HEK293T (cell line): ENCODE data around the gene METTL22.

Experiments
- CTCF ChIA-PET: fragments of 350-600 bp; formaldehyde crosslinking; extraction: SDS; loops from one replicate; lab custom pipeline; 2021; ENCODE audit warnings: antibody characterized with exemption, inconsistent platforms; lab: Yijun Ruan, JAX
- POLR2A ChIA-PET: fragments of 350-600 bp; formaldehyde crosslinking; extraction: SDS; loops from one replicate; lab custom pipeline; 2020; ENCODE audit warnings: antibody characterized with exemption, inconsistent platforms; lab: Yijun Ruan, JAX
- DNase-seq: peaks from one replicate; pipeline ENCODE4 v3.0.0; 2012; ENCODE audit warnings: mixed read lengths; ENCODE audit errors: extremely low spot score
- ARNT ChIP-seq: fragments of 450-650 bp; IDR thresholded peaks from 2 replicates; pipeline ENCODE4 v1.6.1; 2017; ENCODE audit warnings: mild to moderate bottlenecking
- BHLHE40 ChIP-seq: fragments of 450-650 bp; IDR thresholded peaks from 2 replicates; pipeline ENCODE4 v1.6.1; 2016; ENCODE audit warnings: mild to moderate bottlenecking, moderate library complexity, borderline replicate concordance
- CTBP1 ChIP-seq: fragments of 450-650 bp; IDR thresholded peaks from 2 replicates; pipeline ENCODE4 v1.6.1; 2016; ENCODE audit warnings: borderline replicate concordance
- ELF4 ChIP-seq: fragments of 450-650 bp; IDR thresholded peaks from 2 replicates; pipeline ENCODE4 v1.6.1; 2017; ENCODE audit warnings: antibody characterized with exemption
- FOXA1 ChIP-seq: fragments of 450-650 bp; IDR thresholded peaks from 2 replicates; pipeline ENCODE4 v1.6.1; 2016; ENCODE audit warnings: mild to moderate bottlenecking
- FOXK2 ChIP-seq: fragments of 450-650 bp; IDR thresholded peaks from 2 replicates; pipeline ENCODE4 v1.6.1; 2016; ENCODE audit warnings: mild to moderate bottlenecking
- FOXM1 ChIP-seq: fragments of 450-650 bp; IDR thresholded peaks from 2 replicates; pipeline ENCODE4 v1.6.1; 2017; ENCODE audit warnings: mild to moderate bottlenecking, borderline replicate concordance
- HDGF ChIP-seq: fragments of 450-650 bp; IDR thresholded peaks from 2 replicates; pipeline ENCODE4 v1.6.1; 2017; ENCODE audit warnings: antibody characterized with exemption, borderline replicate concordance
- L3MBTL2 ChIP-seq: fragments of 450-650 bp; conservative IDR thresholded peaks from 2 replicates; pipeline ENCODE4 v1.6.1; 2016; ENCODE audit warnings: mild to moderate bottlenecking
- LEF1 ChIP-seq: fragments of 450-650 bp; IDR thresholded peaks from 2 replicates; pipeline ENCODE4 v1.6.1; 2017; ENCODE audit warnings: mild to moderate bottlenecking, borderline replicate concordance
- NFRKB ChIP-seq: fragments of 450-650 bp; IDR thresholded peaks from 2 replicates; pipeline ENCODE4 v1.6.1; 2016; ENCODE audit warnings: mild to moderate bottlenecking, moderate library complexity
- SP1 ChIP-seq: fragments of 450-650 bp; IDR thresholded peaks from 2 replicates; pipeline ENCODE4 v1.6.1; 2017
- SUZ12 ChIP-seq: fragments of 450-650 bp; IDR thresholded peaks from 2 replicates; pipeline ENCODE4 v1.6.1; 2016; ENCODE audit warnings: mild to moderate bottlenecking
- TARDBP ChIP-seq: fragments of 450-650 bp; IDR thresholded peaks from 2 replicates; pipeline ENCODE4 v1.6.1; 2016
- ZNF384 ChIP-seq: fragments of 450-650 bp; IDR thresholded peaks from 2 replicates; pipeline ENCODE4 v1.6.1; 2016
- TF ChIP-seq, protein P1 (sequence below): fragments of 450-650 bp; IDR thresholded peaks from 2 replicates; pipeline ENCODE4 v1.6.1; 2016

METTL22 gene

DNA sequence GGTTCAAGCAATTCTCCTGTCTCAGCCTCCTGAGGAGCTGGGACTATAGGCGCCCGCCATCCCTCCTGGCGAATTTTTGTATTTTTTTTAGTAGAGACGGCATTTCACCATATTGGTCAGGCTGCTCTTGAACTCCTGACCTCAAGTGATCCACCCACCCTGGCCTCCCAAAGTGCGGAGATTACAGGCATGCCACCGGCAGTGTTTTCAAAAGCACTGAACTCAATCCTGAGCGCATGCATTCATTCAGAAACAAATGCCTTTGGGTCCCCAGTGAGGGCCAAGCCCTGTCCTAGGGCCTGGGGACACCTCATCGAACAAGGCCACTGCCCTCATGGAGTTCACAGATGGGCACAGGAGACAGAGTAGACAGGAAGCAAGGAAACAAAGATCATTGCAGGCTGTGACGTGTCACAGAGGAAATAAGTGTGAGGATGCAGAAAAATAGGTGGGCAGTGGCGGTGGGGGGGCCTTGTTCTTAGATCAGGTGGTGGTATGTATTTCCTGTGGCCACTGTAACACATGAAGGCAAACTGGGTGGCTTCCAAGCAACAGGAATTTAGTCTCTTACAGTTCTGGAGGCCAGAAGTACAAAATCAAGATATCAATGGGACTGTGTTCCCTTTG, 43.7 kb upstream of the METTL22 start:
- TF ChIP-seq, protein P1, sequence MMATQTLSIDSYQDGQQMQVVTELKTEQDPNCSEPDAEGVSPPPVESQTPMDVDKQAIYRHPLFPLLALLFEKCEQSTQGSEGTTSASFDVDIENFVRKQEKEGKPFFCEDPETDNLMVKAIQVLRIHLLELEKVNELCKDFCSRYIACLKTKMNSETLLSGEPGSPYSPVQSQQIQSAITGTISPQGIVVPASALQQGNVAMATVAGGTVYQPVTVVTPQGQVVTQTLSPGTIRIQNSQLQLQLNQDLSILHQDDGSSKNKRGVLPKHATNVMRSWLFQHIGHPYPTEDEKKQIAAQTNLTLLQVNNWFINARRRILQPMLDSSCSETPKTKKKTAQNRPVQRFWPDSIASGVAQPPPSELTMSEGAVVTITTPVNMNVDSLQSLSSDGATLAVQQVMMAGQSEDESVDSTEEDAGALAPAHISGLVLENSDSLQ: no peak
- TF ChIP-seq ELF4: no peak
- TF ChIP-seq HDGF: no peak
- TF ChIP-seq FOXM1: no peak
- TF ChIP-seq ZNF384: no peak
- no peak for TF ChIP-seq CTBP1
- TF ChIP-seq FOXK2: no peak
- no peak for TF ChIP-seq BHLHE40
- no peak for TF ChIP-seq FOXA1
- TF ChIP-seq TARDBP: no peak
- no peak for TF ChIP-seq LEF1
- no peak for TF ChIP-seq ARNT
- no peak for DNase-seq
- POLR2A ChIA-PET: no interaction called here
- CTCF ChIA-PET: no interaction called here

DNA sequence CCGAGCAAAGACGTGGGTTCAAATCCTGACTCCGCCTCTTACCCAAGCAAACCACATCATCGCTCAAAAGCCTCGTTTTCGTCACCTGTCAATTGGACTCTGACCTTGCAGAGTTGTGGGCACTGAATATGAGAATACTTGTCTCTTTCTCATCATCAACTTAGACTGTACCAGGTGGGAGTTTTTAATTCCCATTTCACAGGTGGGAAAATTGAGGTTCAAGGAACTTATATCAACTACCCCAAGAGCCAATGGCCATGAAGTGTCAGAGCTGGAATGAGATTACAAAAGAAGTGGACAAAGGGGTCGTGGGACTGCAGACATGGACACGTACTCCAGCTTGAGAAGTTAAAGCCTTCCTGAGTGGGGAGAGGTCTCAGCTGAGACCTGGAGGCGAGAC, 41.9 kb upstream of the METTL22 start:
- TF ChIP-seq, protein P1: no peak
- TF ChIP-seq FOXA1 (no peak), SP1 (no peak), FOXM1 (no peak), TARDBP (no peak), ZNF384 (no peak), CTBP1 (no peak), ARNT (no peak), ELF4 (no peak)
- no peak for DNase-seq
- ChIA-PET POLR2A (no interaction called here), CTCF (interaction anchor here (0.7 kb wide), 1 partner anchor 42 kb away, joined by 7 read pairs; no protein-coding TSS in a partner anchor)

DNA sequence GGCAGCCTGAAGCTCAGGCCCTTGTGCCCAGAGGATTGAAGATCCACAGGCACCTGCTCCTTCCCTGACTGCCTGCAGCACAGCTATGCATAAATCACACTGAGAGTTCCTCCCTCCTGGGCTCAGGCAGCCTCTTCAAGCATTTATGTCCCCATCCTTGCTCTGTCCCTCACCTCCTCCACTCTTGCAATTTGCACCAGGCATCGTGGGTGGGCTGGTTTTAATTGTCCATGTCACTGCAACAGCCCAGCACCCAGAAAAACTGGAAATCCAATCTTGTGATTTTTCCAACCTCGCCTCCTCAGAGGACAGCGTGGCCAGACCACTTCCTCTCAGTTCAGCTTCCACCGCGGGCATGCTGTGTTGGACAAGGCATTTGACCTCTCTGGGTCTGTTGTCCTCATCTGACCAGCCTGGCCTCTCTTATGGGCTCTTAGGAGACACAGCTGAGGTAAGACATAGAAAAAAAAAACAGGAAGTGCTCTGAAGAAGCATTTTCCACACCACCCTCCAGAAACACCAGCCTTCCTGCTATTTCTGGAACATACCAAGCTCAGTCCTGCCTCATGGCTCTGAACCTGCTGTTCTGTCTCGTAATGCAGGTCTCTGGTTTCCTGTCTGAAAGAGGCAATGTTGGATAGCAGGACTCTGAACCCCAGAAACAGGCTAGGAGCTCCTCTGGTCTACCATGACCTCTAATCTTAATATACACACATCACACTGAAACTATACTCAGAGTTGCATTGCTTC, 39.5 kb upstream of the METTL22 start:
- ChIA-PET POLR2A (interaction anchor here (0.9 kb wide), 1 partner anchor 21 kb away, joined by 3 read pairs; no protein-coding TSS in a partner anchor), CTCF (no interaction called here)
- no peak for TF ChIP-seq FOXK2
- no peak for TF ChIP-seq CTBP1
- TF ChIP-seq TARDBP: no peak
- TF ChIP-seq BHLHE40: no peak
- no peak for TF ChIP-seq L3MBTL2
- TF ChIP-seq ARNT: no peak
- TF ChIP-seq LEF1: no peak
- no peak for TF ChIP-seq NFRKB
- TF ChIP-seq FOXM1: no peak
- no peak for TF ChIP-seq ZNF384
- no peak for TF ChIP-seq FOXA1
- TF ChIP-seq HDGF: no peak
- no peak for TF ChIP-seq ELF4
- TF ChIP-seq, protein P1: no peak
- DNase-seq: no peak

DNA sequence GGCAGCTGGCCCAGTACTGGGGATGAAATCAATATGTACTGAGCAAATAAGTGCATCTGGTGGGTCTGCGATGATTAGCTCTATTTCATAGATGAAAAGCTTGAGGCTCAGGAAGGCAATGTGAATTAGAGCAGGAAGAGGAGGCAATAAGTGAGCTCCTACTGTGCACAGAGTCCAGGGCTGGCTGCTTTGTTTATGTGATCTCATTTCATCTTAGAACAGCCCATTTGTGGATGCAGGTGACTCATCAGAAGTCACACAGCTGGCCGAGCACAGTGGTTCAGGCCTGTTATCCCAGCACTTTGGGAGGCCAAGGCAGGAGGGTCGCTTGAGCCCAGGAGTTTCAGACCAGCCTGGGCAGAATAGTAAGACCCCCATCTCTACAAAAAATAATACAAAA, 38.3 kb upstream of the METTL22 start:
- TF ChIP-seq L3MBTL2 (no peak), BHLHE40 (no peak), FOXK2 (no peak), ZNF384 (no peak), SP1 (no peak), SUZ12 (no peak), ELF4 (no peak), FOXM1 (no peak), NFRKB (no peak), HDGF (no peak), CTBP1 (no peak), TARDBP (no peak), ARNT (no peak), FOXA1 (no peak), LEF1 (no peak)
- TF ChIP-seq, protein P1: no peak
- ChIA-PET CTCF (interaction anchor here (1.6 kb wide), 1 partner anchor 10 kb away, joined by 7 read pairs; no protein-coding TSS in a partner anchor), POLR2A (no interaction called here)
- no peak for DNase-seq

DNA sequence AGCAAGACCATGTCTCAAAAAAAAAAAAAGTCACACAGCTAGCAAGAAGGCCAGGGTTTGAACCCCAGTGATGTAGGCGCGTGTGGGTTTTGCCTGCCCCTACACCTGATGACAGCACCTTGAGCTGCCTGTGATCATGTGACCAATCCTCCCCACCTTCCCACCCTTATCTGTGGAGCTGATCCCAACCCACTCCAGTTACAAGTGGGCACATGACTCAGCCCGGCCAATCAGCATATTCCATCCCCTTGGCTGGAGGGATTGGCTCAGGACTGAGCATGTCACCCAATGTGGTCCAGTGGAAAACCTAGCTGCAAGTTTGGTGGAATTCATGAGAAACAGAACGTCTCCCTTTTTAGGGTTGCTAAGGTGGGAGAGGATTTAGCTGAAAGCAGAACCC, 37.8 kb upstream of the METTL22 start:
- peak; percentile 33 for DNase-seq
- POLR2A ChIA-PET: no interaction called here
- TF ChIP-seq ZNF384 (no peak), CTBP1 (no peak), SP1 (no peak), SUZ12 (no peak), FOXM1 (no peak), ELF4 (no peak), FOXK2 (no peak), LEF1 (no peak)
- TF ChIP-seq, protein P1: no peak
- CTCF ChIA-PET: interaction anchor here (1.6 kb wide), 1 partner anchor 10 kb away, joined by 7 read pairs; no protein-coding TSS in a partner anchor
